MM.1S (cell line): ENCODE measurements around the gene PSPC1.
"Not testable (repeated sequence)": the region's sequence is repeated elsewhere in the genome, so short reads cannot be mapped to it uniquely, and the experiment has no call there.

Experiments
- CTCF ChIP-seq: fragments of 300-600 bp; sonication (generic); IDR thresholded peaks from 2 replicates; pipeline ENCODE4 v1.5.1; 2016; ENCODE audit warnings: antibody characterized with exemption, low read length, mixed read lengths
- EZH2 ChIP-seq: fragments of 300-600 bp; sonication (generic); optimal IDR thresholded peaks from 2 replicates; pipeline ENCODE3; 2017; ENCODE audit warnings: low read depth, mild to moderate bottlenecking, antibody characterized with exemption, low read length, mixed read lengths

- not testable (repeated sequence) for TF ChIP-seq CTCF, EZH2
Observed at GRCh38 chr13:19709782-19710181, 73.0 kb downstream of the PSPC1 start.
